Measurements from ENCODE around the gene ZFPM1.

The ZFPM1 gene

DNA sequence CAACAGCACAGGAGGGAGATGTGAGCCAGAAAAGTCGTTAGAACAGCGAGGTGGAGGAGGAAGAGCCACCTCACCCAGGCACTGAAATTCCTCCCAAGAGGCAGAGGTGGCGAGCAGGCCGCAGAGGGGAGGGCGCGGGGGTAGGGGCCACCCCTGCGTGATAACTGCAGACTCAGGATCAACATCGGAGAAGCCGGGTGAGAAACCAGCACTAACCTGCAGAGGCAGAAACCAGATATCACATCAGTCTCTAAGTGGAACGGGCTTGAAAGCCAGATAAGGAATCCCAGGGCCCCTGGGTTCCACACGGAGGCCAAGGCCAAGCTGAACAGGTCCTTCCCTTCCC, 77.8 kb downstream of the ZFPM1 start (continued):
- TF ChIP-seq, protein P1, sequence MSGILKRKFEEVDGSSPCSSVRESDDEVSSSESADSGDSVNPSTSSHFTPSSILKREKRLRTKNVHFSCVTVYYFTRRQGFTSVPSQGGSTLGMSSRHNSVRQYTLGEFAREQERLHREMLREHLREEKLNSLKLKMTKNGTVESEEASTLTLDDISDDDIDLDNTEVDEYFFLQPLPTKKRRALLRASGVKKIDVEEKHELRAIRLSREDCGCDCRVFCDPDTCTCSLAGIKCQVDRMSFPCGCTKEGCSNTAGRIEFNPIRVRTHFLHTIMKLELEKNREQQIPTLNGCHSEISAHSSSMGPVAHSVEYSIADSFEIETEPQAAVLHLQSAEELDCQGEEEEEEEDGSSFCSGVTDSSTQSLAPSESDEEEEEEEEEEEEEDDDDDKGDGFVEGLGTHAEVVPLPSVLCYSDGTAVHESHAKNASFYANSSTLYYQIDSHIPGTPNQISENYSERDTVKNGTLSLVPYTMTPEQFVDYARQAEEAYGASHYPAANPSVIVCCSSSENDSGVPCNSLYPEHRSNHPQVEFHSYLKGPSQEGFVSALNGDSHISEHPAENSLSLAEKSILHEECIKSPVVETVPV (CRISPR knock-in tag; IDR thresholded peaks at IDR 0.05): no peak
- TF ChIP-seq TOX (CRISPR knock-in tag; IDR thresholded peaks at IDR 0.05; ENCODE audit: borderline replicate concordance): no peak
- TF ChIP-seq SNAI2 (CRISPR knock-in tag; IDR thresholded peaks at IDR 0.05): no peak

DNA sequence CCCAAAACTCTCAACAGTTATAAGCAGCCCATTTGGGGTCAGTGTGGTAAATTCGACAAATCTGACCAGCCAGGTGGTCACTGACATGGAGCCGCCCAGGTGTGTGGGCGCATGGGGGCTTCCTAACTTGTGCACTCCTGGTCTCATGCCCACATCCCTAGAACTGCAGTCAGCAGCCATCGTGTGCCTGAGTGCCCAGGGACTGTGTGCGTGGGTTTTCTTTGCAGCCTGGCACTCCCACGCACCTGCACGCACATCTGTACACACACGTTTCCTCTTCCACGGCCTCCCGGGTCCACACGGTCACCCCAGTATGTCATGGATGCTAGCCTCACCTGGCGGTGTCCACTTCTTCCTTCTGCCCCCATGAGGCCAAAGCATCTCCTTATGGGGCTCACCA, 78.3 kb downstream of the ZFPM1 start:
- ATAC-seq: no peak
- TF ChIP-seq ZFP30 (CRISPR knock-in tag; IDR thresholded peaks at IDR 0.05): no peak
- no peak for TF ChIP-seq TCF4 (CRISPR knock-in tag; IDR thresholded peaks at IDR 0.05; ENCODE audit: borderline replicate concordance)
- TF ChIP-seq ZNF8 (CRISPR knock-in tag; IDR thresholded peaks at IDR 0.05): no peak
- TF ChIP-seq, protein P2, sequence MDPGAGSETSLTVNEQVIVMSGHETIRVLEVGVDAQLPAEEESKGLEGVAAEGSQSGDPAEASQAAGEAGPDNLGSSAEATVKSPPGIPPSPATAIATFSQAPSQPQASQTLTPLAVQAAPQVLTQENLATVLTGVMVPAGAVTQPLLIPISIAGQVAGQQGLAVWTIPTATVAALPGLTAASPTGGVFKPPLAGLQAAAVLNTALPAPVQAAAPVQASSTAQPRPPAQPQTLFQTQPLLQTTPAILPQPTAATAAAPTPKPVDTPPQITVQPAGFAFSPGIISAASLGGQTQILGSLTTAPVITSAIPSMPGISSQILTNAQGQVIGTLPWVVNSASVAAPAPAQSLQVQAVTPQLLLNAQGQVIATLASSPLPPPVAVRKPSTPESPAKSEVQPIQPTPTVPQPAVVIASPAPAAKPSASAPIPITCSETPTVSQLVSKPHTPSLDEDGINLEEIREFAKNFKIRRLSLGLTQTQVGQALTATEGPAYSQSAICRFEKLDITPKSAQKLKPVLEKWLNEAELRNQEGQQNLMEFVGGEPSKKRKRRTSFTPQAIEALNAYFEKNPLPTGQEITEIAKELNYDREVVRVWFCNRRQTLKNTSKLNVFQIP (CRISPR knock-in tag; IDR thresholded peaks at IDR 0.05; ENCODE audit: borderline replicate concordance, low read depth): no peak
- TF ChIP-seq, protein P3, sequence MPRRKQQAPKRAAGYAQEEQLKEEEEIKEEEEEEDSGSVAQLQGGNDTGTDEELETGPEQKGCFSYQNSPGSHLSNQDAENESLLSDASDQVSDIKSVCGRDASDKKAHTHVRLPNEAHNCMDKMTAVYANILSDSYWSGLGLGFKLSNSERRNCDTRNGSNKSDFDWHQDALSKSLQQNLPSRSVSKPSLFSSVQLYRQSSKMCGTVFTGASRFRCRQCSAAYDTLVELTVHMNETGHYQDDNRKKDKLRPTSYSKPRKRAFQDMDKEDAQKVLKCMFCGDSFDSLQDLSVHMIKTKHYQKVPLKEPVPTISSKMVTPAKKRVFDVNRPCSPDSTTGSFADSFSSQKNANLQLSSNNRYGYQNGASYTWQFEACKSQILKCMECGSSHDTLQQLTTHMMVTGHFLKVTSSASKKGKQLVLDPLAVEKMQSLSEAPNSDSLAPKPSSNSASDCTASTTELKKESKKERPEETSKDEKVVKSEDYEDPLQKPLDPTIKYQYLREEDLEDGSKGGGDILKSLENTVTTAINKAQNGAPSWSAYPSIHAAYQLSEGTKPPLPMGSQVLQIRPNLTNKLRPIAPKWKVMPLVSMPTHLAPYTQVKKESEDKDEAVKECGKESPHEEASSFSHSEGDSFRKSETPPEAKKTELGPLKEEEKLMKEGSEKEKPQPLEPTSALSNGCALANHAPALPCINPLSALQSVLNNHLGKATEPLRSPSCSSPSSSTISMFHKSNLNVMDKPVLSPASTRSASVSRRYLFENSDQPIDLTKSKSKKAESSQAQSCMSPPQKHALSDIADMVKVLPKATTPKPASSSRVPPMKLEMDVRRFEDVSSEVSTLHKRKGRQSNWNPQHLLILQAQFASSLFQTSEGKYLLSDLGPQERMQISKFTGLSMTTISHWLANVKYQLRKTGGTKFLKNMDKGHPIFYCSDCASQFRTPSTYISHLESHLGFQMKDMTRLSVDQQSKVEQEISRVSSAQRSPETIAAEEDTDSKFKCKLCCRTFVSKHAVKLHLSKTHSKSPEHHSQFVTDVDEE (CRISPR knock-in tag; IDR thresholded peaks at IDR 0.05): no peak
- no peak for TF ChIP-seq TOX (CRISPR knock-in tag; IDR thresholded peaks at IDR 0.05; ENCODE audit: borderline replicate concordance)
- TF ChIP-seq PPARA (CRISPR knock-in tag; IDR thresholded peaks at IDR 0.05; ENCODE audit: borderline replicate concordance): no peak
- no peak for TF ChIP-seq ZFP3 (CRISPR knock-in tag; IDR thresholded peaks at IDR 0.05)
- no peak for TF ChIP-seq ZNF70 (CRISPR knock-in tag; IDR thresholded peaks at IDR 0.05)
- TF ChIP-seq ZNF565 (CRISPR knock-in tag; conservative IDR thresholded peaks at IDR 0.05; ENCODE audit: low read depth): no peak
- no peak for TF ChIP-seq CSDC2 (CRISPR knock-in tag; IDR thresholded peaks at IDR 0.05)
- TF ChIP-seq ESRRG (CRISPR knock-in tag; IDR thresholded peaks at IDR 0.05): no peak
- TF ChIP-seq GLIS3 (CRISPR knock-in tag; IDR thresholded peaks at IDR 0.05): no peak
- TF ChIP-seq, protein P4, sequence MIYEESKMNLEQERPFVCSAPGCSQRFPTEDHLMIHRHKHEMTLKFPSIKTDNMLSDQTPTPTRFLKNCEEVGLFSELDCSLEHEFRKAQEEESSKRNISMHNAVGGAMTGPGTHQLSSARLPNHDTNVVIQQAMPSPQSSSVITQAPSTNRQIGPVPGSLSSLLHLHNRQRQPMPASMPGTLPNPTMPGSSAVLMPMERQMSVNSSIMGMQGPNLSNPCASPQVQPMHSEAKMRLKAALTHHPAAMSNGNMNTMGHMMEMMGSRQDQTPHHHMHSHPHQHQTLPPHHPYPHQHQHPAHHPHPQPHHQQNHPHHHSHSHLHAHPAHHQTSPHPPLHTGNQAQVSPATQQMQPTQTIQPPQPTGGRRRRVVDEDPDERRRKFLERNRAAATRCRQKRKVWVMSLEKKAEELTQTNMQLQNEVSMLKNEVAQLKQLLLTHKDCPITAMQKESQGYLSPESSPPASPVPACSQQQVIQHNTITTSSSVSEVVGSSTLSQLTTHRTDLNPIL (CRISPR knock-in tag; IDR thresholded peaks at IDR 0.05; ENCODE audit: low read depth): no peak
- TF ChIP-seq RARB (CRISPR knock-in tag; IDR thresholded peaks at IDR 0.05): no peak

DNA sequence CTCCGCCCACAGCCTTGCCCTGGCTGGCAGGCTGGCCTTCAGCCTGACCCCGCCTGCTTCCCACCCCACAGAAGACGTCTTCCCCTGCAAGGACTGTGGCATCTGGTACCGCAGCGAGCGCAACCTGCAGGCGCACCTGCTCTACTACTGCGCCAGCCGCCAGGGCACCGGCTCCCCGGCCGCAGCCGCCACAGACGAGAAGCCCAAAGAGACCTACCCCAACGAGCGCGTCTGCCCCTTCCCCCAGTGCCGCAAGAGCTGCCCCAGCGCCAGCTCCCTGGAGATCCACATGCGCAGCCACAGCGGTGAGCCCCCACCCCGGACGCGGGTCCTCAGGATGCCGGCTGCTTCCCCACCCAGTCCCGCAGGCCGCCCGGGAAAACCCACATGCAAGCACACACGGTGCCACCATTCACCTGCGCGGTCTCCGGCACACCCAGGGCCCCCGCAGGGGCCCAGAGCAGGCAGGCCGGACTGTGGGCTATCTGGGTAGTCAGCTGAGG, 78.9 kb downstream of the ZFPM1 start:
- no peak for ATAC-seq
- TF ChIP-seq SNAI2 (CRISPR knock-in tag; IDR thresholded peaks at IDR 0.05) (no peak), CSDC2 (CRISPR knock-in tag; IDR thresholded peaks at IDR 0.05) (no peak), ZNF8 (CRISPR knock-in tag; IDR thresholded peaks at IDR 0.05) (no peak), ZNF565 (CRISPR knock-in tag; conservative IDR thresholded peaks at IDR 0.05; ENCODE audit: low read depth) (no peak), ARNTL (CRISPR knock-in tag; IDR thresholded peaks at IDR 0.05; ENCODE audit: borderline replicate concordance, low read depth) (no peak), TCF4 (CRISPR knock-in tag; IDR thresholded peaks at IDR 0.05; ENCODE audit: borderline replicate concordance) (no peak), ESRRG (CRISPR knock-in tag; IDR thresholded peaks at IDR 0.05) (no peak), ZNF70 (CRISPR knock-in tag; IDR thresholded peaks at IDR 0.05) (no peak), GLIS3 (CRISPR knock-in tag; IDR thresholded peaks at IDR 0.05) (no peak), ZFP3 (CRISPR knock-in tag; IDR thresholded peaks at IDR 0.05) (no peak)
- TF ChIP-seq, protein P4 (CRISPR knock-in tag; IDR thresholded peaks at IDR 0.05; ENCODE audit: low read depth): no peak
- TF ChIP-seq, protein P3 (CRISPR knock-in tag; IDR thresholded peaks at IDR 0.05): no peak
- TF ChIP-seq, protein P1 (CRISPR knock-in tag; IDR thresholded peaks at IDR 0.05): no peak
- TF ChIP-seq, protein P2 (CRISPR knock-in tag; IDR thresholded peaks at IDR 0.05; ENCODE audit: borderline replicate concordance, low read depth): no peak
